ENCODE results near the gene MYL9.

Gene MYL9

DNA sequence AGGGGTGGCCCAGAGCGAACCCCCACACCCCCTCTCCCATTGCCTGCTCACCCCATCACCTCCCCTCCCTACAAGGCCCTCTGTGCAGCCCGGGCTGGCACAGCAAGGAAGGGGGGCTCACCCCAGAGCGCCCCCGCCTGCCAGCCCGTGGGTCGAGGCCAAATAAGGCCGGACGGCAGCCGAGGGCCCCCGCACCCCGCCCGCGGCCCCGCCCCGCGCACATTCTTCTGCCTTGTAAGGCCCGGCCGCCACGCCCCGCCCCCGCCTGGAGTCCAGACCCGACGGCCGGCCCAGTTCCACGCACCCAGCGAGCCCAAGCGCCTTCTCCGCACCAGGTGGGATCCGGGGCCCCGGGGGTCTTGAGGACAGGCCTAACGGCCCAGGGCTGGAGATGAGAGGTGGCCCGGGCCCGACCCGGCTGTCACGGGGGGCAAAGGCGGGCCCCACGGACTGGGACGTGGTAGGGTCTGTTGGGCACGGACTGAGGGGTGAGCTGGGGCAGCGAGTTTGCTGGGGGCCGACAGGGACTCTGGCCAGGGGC, at the start of gene MYL9:
Gene MYL9 (plus strand): TSS at position 293 of the 541 bp plus-strand sequence. CDS start 3,366 bp downstream, outside the sequence.
- peak within 1 kb of the TSS; percentile 39; the same call in 1 of the 2 replicates for H3K27ac ChIP-seq
- TF ChIP-seq, protein P1, sequence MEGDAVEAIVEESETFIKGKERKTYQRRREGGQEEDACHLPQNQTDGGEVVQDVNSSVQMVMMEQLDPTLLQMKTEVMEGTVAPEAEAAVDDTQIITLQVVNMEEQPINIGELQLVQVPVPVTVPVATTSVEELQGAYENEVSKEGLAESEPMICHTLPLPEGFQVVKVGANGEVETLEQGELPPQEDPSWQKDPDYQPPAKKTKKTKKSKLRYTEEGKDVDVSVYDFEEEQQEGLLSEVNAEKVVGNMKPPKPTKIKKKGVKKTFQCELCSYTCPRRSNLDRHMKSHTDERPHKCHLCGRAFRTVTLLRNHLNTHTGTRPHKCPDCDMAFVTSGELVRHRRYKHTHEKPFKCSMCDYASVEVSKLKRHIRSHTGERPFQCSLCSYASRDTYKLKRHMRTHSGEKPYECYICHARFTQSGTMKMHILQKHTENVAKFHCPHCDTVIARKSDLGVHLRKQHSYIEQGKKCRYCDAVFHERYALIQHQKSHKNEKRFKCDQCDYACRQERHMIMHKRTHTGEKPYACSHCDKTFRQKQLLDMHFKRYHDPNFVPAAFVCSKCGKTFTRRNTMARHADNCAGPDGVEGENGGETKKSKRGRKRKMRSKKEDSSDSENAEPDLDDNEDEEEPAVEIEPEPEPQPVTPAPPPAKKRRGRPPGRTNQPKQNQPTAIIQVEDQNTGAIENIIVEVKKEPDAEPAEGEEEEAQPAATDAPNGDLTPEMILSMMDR (conservative IDR thresholded peaks at IDR 0.05) = no peak

DNA sequence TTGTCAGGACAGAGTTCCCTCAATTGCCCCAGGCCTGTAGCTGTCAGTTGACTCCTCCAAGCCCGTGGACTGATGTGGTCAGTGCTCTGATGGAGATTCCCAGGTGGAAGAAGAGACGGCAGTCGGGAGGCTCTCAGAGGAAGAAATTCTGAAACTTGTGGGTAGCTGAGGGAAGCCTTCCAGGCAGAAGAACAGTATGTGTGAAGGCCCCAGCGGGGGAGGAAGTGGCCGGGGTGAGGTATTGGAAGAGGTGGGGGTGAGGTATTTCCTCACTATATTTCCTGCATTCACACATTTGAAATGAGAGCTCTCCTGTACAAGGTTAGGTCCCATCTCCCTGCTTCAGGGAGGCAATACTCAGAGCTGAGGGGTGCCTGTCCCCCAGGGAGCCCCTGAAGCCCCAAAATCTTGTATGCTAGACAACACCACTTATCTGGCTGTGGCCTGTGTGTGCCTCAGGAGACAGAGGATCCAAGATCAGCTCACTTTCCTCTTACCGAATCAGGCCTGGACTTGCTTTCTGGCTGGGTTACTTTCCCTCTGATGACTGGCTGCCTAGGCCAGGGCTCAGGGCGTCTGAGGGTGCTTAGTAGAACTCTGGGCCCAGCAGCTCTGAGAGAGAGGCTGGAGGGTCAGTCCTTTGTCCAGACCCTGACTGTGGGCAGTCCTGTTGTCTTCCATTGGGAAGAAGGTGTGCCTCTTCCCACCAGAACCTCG, 49.3 kb upstream of the MYL9 start:
- TF ChIP-seq, protein P1 (conservative IDR thresholded peaks at IDR 0.05) = no peak
- H3K27ac ChIP-seq = peak overlapping the region; percentile 33

DNA sequence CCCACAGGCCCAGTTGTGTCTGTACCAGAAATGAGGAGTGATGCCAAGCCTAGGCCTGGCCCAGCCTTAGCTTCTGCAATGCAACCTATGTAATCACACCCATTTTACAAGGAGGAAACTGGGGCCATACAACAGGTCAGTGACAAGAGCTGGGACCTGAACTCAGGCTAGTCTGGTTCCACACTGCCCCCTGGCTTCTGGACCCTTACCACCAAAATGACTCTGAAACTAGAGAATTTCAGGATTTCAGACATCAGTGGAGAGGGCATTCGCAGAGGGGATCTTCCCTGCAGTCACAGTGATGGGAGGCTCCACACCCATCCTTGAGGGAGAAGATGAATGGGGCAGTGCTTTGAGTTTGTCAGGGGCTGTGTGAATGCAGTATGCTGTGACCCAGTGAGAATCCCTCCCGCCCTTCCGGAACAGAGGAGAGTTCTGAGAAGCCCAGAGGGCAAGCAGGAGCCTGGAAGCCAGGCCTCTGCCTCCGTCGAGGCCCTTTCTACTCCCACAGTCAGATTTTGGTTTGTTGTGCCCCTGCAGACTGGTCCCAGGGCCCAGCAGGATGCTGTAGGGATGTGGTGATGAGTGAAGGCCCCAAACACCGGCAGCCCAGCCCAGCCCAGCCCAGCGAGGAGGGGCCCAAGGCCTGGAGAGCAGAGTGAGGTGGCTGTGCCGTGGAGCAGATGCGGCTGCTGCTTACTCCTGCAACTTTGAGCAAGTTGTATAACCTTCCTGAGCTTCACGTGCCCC, 48.1 kb upstream of the MYL9 start:
- TF ChIP-seq, protein P1 (conservative IDR thresholded peaks at IDR 0.05) = peak; percentile 40; the same call in 1 of the 2 replicates
- peak overlapping the region; percentile 33 for H3K27ac ChIP-seq

DNA sequence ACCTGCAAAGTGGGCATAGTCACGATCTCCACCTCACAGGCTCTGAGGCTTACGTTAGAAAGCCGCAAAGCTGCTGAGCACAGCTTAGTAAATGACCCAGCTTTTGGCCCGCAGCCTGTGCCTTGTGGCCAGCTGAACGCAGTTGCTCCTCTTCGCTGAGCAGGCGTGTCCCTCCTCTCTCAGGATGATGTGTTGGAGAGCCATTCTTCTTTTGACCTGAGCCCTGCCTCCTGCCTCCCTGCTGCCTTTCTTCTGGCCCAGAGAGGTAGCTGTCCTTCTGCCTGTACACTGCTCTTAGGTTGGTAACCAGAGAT, 47.6 kb upstream of the MYL9 start:
- TF ChIP-seq, protein P1 (conservative IDR thresholded peaks at IDR 0.05) = no peak
- H3K27ac ChIP-seq = peak overlapping the region; percentile 33

DNA sequence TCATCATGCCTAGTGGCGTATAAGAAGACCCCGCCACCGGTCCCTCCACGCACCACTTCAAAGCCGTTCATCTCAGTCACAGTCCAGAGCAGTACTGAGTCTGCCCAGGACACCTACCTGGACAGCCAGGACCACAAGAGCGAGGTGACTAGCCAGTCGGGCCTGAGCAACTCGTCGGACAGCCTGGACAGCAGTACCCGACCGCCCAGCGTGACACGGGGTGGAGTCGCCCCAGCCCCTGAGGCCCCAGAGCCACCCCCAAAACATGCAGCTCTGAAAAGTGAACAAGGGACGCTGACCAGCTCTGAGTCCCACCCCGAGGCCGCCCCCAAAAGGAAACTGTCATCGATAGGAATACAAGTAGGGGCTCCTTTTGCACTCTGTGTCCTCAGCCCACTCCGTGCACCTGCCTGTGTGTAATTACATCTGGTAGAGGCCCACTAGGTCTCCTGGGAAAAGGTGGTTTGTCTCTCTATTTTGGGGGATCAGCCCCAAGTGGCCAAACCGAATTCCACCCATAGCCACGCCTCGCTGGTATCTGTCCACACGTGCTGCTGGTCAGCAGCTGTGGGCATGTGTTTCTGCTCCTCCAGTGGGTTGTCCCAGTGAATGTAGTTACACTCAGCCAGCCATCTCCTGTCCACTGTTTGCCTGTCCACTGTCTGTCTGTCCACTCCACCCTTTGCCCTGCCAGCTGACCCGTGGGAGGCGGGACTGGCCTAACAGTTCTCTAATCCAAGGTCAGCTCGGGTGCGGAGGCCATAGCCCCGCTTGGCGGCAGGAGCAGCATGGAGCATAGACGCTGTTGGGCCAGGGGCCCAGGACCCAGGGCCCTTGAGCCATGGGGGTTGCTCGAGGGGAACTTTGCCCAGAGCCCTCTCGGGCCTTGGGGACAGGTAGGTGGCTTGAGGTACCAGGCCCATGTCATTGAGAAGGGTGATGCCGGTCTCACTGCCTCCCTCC, 44.3 kb upstream of the MYL9 start:
- no peak overlapping the region for H3K27ac ChIP-seq
- TF ChIP-seq, protein P1 (conservative IDR thresholded peaks at IDR 0.05) = no peak

DNA sequence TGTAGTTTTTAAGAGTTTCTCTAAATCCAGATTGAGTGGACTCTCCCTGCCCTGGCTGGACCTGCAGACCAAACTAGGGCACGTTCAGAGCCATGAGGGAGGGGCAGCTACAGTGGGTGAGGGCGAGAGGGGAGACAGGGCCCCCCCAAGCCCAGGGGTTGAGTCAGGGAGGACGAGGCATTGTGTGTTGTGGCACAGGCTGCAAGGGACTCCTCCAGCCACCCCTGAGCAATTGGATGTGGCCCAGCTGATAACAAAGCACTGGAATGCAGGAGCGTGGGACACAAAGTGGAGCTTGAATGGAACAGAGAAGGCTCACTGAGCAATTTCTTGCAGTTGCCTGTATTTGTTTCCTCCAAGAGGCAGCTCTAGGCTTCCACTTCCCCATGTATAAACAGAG, 43.5 kb upstream of the MYL9 start:
- H3K27ac ChIP-seq = no peak overlapping the region
- TF ChIP-seq, protein P1 (conservative IDR thresholded peaks at IDR 0.05) = no peak
